GM12865 (cell line): ENCODE measurements around the gene CAPS.
"Not testable (repeated sequence)": the region's sequence is repeated elsewhere in the genome, so short reads cannot be mapped to it uniquely, and the experiment has no call there.

Experiments used
- DNase-seq: peaks from one replicate; pipeline ENCODE4 v3.0.0; 2010; ENCODE audit warnings: low read depth
- H3K4me3 ChIP-seq: 2 replicates; pipeline ENCODE4 v1.5.1; 2011; ENCODE audit warnings: mild to moderate bottlenecking, low read depth, low read length, control low read depth
- CTCF ChIP-seq: IDR thresholded peaks from 2 replicates; pipeline ENCODE4 v1.5.1; 2011; ENCODE audit warnings: low read length, control low read depth, low read depth, inconsistent platforms; ENCODE audit not compliant: insufficient read depth; ENCODE audit errors: missing control alignments

CAPS gene

GRCh38 chr19:5958851-5959122, 44.7 kb downstream of the CAPS start:
- TF ChIP-seq CTCF, result no peak
- no peak overlapping the region for H3K4me3 ChIP-seq
- no peak for DNase-seq

GRCh38 chr19:5959260-5960004, 45.4 kb downstream of the CAPS start:
- TF ChIP-seq CTCF, result no peak
- H3K4me3 ChIP-seq, result no peak overlapping the region
- DNase-seq, result no peak

DNA sequence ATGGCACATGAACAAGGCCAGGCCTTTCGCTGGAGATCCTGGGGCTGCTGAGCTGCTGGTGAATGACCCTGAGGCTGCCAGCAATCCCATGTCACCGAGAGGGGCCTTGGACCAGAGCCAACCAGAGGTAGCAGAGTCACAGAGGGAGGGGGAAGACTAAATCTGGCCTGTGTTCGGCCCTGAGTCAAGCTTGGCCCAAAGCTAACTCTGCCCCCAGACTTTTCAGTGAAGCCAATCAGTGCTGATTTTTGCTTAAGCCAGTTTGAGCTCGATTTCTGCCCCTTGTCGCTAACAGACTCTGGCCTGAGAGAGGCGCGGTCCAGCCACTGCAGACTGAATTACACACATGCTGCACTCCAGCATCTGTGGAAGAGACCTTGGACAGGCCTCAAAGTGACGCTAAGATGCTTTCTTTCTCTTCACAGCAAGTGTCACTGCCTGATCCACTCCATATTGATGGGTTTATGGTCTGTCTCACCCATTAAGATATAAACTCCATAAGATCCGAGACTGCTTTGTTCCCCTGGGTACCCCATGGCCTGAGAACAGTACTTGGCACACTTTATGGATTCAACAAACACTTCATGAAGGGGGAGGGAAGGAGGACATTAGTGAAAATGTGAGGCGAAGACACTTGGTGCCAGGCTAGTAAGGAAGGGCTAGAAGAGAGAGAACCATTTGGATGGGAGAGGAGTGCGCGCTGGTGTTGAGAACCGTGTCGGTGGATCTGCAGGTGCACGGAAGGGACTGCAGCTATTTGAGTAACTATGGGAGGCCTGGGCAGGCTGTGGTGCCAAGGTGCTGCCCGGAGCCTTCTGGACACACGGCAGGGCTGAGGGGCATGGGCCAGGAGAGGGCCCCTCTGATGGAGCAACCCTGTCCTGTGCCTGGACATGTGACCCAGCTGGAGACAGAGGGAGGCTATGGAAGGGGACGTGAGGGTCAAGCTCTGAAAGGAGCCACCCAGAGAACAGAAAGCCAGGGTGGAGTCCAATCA, 46.2 kb downstream of the CAPS start:
- no peak for DNase-seq
- no peak overlapping the region for H3K4me3 ChIP-seq
- no peak for TF ChIP-seq CTCF

- not testable (repeated sequence) for H3K4me3 ChIP-seq, DNase-seq
These were observed 47.6 kb downstream of the CAPS start for GRCh38 chr19:5961641-5961968.

DNA sequence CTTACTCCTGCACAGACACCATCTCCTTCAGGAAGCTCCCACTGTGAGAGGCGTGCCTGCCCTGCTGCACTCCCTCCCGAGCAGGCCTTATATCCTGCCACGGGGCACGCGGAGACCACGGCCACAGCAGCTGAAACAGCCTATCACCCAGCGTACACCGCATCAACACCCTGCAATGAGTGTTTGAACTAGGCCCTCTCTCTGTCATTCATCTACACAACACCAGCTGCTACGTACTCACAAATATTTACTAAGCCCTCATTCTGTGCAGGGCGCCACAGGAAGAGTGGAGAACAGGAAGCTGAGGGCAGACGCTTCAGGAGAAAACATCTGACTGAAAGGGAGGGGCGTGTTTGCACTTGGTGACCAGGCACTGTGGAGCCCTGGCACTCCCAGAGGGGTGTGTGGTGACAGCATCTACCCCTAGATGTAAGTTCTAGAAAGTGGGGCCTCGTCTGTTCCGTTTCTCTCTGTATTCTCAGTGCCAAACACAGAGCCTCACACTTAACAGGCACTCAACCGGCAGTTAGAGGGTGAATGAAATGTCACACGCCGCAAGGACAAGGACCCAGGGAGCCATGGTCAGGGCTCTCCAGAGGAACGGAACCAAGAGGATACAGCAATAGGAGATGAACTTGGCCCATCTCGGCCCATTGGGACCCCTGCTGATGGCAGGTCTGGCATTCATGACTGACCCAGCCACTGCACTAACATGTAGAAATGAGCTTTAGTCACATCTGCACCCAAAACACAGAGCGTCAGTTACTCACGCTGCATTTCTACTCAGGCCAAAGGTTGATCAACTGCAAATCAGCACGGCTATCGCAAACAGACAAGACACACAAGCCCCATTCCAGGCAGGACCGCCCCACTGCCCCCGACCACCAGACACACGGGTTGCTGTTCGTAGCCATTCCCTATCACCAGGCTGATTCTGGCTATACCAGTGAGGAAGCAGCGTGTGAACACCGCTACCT, 48.2 kb downstream of the CAPS start:
- H3K4me3 ChIP-seq, result no peak overlapping the region
- no peak for TF ChIP-seq CTCF
- DNase-seq, result no peak

DNA sequence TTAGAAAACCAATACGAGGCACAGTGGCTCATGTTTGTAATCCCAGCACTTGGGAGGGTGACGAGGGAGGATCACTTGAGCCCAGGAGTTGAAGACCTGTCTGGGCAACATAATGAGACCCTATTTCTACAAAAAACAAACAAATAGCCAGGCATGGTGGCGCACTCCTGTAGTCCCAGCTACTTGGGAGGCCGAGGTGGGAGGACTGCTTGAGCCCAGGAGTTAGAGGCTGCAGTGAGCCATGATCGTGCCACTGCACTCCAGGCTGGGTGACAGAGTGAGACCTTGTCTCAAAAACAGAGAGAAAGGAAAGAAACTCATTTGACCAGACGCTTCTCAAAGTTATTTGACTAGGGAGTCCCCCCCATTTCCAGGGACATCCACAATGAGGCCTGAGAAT, 49.2 kb downstream of the CAPS start:
- not testable (repeated sequence) for DNase-seq, H3K4me3 ChIP-seq

DNA sequence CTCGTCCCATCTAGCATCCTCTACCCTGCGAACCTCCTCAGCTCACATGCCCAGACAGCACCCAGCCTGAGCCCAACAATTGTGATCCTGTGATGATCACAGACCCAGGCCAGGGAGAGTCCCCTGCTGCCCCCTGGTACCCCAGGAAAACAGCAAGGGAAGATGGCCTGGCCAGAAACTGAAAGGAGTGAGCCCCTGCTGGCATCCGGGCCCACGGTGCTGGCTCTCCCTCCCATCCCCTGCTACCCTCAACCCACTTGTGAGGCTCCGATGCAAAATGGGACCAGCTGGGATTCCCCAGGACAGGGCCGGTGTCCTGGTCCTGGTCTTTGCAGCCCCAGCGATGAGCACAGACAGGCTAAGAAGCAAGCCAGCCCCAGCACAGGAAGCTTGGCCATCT, 49.8 kb downstream of the CAPS start:
- H3K4me3 ChIP-seq, result no peak overlapping the region
- TF ChIP-seq CTCF, result no peak
- DNase-seq, result no peak
